GM18858 (cell line): ENCODE measurements around the gene CTBP2.

Experiments used
- ATAC-seq: cut with Tn5 transposase; IDR thresholded peaks from one replicate; pipeline ENCODE4 v1.9.1; 2021; ENCODE audit not compliant: unreplicated experiment

CTBP2 gene

DNA sequence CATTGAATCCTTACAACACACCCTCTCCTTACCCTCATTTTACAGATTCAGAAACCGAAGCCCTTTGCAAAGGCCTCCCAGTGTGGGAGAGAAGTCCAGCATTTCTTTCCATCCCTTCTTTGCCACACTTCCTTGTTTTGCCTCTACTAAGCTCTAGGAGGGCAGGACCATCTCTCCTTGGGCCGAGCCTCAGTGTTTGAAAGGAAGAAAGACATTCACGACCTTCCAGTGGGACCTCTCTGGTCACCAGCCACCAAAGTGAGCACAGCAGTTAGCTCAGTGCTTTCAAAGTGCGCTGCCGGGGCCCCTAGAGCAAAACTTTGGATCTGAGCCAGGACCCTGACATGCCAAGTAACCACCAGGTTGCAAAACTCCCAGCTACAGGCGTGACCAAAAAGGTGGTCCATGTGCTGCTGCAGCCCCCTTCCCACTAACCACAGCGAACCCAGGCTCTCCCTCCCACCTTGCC lies 12.4 kb downstream of the CTBP2 start:
- ATAC-seq = no peak

DNA sequence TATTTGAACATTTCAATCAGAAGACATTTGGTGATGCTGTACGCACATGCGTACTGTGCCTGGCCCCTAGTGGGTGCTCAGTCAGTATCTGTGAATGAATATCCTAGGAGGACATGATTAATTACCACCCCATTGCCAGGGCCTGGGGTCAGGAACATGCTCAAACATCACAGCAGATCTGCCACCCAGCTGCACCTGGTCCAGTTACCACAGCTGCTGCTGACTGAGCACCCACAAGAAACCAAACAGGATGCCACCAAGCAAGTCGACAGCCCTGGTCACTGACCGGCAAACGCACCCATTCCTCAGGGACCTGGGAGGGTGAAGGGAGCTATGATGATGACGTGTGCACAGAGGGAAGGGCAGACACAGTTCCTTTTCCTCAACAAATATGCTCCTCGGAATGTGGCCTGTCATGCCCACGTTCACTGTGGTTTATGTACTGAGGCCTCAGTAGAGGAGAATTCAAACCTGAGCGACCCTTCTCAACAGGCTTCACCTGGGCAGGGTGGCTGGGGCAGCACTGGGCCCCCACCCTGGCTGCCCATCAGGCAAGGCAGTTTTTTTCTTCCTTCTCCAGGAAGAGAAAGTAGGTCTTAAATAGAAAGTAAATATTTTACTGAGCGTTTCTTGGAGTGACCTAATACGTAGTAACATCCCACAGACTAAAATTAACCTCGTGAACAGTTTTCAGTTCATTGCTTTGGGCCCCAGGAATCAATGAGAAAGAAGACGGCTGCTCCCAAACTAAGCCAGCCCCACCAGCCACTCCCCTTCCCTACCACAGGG lies 13.4 kb downstream of the CTBP2 start:
- no peak for ATAC-seq

DNA sequence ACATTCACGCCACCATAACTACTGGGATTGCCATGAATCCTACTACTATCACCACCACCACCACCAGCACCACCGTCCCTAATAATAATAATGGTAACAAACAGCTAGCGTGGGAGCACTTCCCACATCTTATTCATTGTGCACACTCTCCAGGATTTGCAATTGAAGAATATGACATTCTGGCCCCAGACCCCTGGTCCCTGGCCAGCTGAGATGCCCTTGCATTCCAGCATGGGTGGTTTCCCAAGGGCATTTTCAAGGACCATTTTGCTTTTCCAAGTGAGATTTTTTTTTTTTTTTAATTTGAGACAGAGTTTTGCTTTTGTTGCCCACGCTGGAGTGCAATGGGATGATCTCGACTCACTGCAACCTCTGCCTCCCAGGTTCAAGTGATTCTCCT lies 14.7 kb downstream of the CTBP2 start:
- no peak for ATAC-seq

DNA sequence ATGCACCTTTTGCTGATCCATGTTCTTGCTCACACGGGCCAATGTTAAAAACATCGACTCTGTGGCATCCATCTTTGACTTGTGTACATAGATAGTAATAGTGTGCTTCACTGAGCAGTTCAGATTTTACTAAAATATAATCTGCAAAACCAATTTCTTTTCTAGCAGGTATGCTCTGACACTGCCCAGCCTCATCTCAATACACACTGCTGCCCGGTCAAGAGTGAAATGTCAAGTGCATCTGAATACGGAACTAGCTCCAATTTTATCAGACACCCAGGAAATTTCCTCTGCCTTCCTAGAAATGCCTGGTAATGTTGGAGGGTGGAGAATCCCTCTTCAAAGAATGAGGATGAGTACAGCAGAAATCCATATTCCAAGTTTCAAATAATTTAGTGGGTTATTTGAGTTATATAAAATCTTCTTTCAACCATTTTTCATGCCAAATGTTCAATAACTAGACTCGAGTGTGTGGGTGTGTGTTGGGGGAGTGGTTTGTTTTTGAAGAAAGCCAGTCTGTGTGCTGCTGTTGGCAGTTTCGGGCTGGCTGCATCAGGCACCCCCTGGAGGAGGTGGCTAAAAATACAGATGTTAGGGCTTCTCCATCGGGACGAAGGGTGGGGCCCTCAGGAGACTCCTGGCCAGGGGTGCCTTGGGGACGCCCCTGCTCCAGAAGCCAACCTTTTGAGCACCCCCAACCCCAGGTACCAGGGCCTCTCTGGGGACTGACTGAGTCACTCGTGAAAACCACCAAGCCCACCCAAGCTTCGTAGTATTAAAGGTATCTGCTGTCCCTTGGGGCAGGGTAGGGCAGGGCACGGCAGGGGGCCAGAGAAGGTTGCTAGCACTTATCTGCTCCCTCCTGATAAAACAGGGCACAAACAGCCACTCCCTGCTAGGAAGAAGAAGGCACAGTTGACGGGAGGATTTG lies 15.4 kb downstream of the CTBP2 start:
- ATAC-seq = no peak

DNA sequence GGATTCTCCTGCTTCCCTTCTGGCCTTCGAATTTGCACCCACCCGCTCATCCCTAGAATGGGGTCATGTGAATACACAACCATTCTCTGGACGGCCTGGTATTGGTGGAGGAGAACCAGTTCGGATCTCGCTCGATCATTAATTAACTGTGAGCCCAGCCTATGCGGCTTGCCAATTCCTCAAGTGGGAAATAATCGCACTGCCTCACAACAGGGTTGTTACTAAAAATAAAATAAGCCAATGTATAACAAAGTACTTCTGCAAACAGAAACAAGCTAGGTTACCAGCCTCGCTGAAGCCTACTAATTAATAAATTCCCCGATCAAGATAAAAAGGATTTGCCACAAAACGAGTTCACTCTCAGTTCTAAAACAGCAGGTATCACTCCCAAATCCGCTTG lies 16.2 kb downstream of the CTBP2 start:
- ATAC-seq = no peak

DNA sequence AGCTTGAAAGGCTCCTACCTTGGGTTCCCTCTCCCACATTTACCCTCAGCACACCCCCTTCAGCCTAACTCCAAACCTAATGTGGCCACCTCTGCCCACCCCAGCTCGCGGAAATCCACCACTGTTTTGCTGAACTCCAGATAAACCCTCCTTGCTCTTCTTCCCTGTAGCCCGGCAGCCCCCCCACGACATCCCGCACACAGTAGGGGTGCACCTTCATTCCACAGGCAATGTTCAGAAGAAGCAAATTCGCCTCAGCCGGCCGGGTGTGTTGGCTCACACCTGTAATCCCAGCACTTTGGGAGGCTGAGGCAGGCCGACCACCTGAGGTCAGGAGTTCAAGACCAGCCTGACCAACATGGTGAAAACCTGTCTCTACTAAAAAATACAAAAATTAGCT lies 17.4 kb downstream of the CTBP2 start:
- ATAC-seq = no peak

DNA sequence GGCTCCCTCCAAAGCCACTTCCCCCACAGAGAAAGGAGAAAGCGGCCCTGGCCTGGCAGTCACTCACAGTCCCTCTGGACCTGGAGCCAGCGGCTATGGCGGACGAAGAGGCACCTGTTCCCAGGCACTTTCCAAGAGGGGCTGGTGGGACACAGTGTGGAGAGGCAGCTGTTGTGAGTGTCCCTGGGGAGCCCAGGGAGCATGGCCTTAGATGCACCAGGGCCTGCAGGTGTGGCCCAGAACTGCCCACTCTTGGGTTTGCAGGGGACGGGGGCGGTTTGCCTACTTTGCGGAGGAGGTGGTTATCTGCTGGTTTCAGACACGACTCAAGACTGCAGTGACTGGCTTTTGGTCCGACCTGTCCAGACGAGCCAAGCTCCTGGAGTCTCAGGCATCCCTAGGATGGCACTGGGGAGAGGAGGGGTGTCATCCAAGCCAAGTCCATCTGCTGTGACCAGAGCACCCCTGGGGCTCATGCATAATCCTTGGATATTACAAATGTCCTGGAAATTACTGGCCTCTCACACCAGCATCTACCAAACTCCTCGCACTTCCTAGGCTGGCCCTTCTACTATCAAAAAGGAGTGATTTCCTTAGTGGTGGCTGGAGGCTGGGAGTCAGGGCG lies 18.4 kb downstream of the CTBP2 start:
- no peak for ATAC-seq

DNA sequence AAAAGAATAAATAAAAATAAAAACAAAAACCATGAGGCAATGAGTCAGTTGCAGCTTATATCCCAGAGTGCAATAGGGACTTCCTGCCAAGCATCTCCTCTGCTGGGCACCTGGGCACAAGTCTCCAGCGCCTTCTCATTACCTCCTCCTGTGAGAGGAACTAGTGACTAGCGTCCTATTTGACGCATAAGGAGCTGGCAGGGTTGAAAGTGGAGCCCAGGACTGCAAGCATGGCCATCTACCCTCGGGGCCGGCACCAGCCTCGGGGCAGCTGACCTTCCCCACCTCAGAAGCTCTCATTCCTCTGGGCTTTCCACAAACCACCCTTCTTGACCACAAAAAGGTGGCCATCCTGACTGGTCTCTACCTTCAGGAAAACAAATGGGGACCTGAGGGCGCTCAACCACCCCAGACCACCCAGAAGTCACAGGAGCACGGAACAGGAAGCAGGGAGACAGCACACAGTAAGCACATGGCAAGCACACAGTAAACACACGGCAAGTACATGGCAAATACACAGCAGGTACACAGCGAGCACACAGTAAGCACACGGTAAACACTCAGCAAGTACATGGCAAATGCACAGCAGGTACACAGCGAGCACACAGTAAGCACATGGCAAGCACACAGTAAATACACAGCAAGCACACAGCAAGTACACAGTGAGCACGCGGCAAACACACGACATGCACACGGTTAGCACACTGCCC lies 19.1 kb downstream of the CTBP2 start:
- ATAC-seq = no peak

DNA sequence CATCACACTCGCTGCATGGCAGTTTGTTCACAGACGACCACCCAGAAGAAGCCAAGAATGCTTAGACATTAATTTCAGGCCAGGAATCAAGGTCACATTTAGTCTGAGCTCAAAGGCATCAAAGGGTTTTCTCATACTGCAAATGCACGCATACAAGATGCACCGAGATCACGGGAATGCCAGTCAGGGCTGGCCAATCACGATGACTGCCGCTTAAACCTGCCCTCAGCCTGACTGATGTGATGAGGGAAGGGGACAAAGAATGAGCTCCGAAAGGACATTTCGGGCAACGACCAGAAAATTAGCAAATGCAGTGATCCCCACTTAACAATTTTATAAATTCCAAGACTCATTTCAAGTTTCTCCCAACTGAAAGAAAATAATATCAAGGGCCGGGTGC lies 20.2 kb downstream of the CTBP2 start:
- ATAC-seq = no peak

DNA sequence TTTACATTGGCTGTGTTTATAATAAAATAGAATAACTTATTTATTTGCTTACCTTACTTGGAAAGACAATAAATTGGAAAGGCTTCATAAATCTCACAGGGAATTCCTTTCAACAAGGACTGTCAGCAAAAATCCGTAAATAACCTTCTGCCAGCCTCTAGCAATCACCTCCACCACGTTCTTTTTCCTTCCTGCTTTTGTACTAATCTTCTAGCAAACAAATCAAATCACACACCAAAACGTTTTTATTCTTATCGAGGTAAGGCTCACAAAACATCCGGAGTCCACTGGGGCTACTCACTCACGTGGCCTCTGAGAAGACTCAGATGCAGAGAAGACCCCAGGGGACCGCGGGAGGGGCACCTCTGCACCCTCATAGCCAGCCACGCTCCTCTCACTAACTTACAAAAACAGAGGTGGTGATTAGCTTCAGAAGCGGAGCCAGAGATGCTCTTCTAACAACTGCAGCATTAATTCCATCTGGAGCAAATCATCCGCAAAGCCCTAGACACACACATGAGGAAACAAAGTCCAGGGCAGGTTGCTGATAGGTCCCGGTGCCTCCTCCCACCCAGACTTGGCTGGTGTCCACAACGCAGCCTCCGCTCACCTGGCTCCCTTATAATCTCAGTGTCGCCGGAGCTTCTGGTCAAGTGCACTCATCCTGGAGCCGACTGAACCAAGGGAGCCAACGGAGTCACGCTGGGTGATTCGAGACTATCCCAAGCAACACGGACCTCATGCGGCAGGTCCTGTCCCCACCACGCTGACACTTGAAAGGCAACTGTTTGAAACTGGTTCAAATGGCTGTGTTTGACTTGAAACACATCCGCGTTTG lies 22.5 kb downstream of the CTBP2 start:
- no peak for ATAC-seq

DNA sequence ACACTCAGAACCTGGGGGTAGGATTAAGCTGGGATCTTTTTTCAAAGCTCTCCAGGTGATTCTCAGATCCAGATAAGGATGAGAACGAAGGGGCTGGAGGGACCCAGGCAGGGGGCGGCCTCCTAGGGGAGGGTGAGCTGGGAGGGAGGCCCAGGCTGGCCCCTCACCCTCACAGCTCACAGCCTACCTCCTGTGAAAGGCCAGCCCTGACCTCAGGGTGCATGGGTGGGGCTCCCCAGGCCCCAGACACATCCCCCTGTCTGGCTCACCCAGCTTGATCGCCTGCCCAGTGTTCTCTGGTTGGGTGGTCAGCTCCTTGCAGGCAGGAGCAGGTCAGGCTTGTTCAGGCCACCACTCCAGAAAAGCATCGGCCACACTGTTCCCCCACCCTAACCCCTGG lies 24.3 kb downstream of the CTBP2 start:
- no peak for ATAC-seq

DNA sequence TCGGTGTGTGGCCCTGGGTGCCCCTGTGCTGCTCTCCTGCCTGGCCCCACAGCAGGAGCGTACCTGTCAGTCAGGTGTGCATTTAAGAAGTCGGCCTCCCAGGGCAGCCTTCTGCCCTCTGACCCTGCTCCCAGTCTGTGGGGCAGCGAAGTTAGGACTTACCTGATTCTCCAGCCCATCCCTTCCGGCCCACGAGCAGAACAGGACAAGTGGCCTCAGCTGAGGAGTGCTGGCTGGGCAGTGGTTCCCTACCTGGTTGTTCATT lies 24.7 kb downstream of the CTBP2 start:
- no peak for ATAC-seq

DNA sequence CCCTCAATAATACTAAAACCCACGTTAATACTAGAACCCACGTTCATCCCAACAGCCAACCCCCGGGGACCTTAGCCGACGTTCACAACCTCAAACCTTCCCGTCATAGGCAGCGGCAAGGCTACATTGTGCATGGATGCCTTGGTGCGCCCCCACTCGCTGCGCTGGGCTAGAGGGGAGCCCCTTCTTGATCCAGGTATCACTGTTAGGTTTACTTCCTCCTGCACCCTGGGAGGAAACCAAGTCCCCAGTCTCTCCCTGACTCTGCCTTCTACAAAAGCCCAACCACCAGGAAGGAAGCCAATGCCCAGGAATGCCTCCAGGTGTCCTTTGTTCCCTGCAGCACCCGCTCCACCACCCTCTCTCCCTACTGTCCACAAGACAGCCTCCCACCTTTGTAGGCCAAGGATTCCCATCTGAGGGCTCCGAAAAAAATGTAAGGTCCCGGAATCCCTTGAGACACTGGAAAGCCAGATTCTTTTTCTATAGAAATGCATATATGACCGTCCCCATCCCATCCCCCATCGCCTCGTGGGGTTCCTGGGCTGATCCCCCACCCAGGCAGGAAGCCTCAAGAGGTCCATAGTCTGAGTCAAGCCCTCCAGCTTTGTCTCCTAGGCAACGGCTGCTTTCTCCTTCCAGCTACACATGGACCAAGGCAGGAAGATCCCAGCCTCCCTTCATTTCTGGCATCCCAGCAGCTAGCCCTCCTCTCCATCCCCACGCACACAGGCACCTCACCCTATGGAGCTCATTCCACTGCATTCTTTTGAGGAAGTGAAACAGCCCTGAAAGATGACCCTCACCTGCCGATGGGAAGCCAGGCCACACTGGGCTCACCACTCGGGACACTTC lies 25.2 kb downstream of the CTBP2 start:
- ATAC-seq = no peak

DNA sequence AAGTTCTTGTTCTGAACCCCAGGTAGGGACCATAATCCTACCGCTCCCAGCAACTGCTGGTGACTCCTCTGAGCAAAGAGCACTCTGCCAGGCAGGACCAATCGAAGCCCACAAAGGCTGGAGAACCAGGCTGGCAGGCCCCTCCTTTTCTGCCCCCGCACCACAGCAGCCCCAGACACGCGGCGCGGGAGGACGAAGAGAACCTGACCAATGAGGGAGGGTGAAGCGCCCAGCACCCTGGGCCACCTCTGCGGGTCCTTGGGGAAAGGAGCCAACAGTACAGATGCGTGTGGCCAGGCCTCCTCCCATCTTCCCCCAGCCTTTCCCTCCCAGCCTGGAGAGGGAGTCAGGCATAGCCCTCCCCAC lies 25.9 kb downstream of the CTBP2 start:
- no peak for ATAC-seq

DNA sequence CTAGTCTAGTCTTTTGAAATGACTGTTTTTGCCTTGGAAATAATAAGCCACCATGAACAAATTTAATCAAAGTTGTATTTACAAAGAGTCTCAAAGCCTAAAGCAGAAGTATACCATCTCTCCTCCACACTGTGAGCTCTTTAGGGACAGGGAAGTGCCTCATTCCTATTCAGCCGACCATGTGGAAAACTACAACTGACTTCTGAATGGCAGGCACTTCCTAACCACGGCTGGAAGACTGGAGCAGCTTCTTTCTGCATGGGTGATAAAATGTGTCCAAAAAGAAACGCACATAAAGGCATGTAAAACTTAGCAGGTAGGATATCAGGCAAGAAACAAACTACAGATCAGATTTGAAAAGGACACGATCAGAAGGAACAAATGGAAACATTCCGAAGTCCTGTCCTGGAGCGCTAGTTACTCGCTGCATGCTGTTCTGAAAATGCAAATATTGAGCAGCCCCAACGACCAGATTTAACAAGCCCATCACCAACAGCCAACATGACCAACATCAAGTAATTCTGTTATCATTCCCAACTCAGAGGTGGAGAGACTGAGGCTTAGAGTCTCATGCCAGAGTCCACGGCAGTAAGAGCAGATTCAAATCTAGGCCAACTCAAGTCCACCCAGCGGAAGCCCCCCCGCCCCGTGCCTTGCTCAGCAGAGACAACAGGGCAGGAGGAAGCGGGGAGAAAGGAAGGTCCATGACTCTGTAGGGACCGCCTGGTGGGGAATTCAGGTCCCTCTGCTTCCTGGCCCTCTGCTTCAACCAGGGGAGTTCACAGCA lies 26.5 kb downstream of the CTBP2 start:
- no peak for ATAC-seq

DNA sequence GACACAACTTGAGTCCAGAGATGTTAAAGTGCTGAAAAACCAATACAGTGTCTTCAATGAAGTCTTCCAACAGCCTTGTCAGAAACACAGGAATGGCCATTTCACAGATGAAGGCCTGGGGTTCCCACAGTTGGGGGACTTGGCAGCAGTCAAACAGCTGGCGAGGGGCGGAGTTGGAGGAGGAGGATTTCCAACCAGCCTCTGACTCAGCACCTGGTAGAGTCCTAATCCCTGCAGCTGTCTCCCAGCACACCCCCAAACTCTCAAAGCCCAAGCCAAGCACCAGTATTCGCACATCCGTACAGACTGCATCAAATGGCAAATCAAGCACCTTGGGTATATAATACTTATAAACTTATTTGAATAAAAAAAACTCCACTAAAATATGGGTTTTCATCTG lies 28.0 kb downstream of the CTBP2 start:
- no peak for ATAC-seq

DNA sequence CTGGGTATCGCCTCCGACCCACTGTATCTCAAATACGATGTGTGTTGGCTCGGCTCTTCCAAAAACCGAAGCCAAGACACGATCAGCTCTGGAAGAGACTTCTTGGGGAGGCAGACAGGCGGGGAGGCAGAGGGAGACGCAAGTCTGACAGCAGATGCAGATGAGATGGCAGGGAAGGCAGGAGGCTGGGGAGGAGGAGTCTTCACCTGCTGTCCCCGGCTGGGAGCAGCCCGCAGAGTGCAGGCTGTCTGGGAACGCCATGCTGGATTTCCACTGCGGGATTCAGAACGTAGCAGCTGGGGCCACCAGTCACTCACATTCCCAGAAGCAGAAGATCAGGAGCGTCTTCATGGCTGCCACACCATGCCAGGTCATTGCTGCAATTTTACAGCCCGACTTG lies 29.4 kb downstream of the CTBP2 start:
- no peak for ATAC-seq

DNA sequence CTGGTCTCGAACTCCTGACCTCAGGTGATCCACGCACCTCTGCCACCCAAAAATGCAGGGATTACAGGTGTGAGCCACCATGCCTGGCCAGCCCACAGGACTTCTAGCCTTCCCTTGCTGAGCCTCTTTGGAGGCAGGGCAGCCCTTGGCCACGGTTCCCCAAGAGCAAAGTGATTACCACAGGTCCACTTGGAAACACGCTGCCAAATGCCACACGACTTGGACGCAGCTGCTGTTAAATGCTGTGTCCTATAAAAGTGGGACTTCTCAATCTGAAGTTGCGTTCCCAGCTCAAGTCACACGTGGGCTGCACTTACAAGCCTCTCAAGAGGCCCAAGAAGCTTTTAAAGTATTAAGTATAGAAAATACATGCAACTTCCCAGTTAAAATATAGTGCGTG lies 30.1 kb downstream of the CTBP2 start:
- ATAC-seq = no peak

DNA sequence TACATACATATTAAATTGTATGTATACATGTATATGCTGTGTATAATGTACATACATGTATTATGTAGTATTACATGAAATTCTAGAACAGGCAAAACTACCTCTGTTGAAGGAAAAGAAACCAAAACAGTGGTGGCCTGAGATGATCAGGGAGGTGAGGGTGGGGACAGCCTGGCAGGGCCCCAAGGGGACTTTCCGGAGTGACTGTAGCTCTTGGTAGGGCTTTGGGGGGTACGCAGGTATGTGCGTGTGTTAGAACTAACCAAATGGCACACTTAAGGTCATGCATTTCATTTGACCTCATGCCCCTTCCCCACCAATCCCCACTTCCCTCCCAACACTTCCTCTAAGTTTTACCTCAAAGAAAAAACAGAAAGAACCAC lies 31.3 kb downstream of the CTBP2 start:
- ATAC-seq = no peak
